K562 (cell line): ENCODE data around the gene TBC1D12.

ENCODE experiments used
- BMI1 ChIP-seq: fragments of 150-350 bp; IDR thresholded peaks from 2 replicates; pipeline ENCODE4 v1.6.1; 2014; ENCODE audit warnings: low read length
- CHD2 ChIP-seq: IDR thresholded peaks from 2 replicates; pipeline ENCODE4 v1.6.1; 2011; ENCODE audit warnings: low read depth, low read length
- ETV6 ChIP-seq, 3 experiments: fragments of 150-350 bp in 1 of 3; sonication (generic) in 1 of 3; formaldehyde crosslinking in 1 of 3; IDR thresholded peaks; 2 replicates each; pipeline versions ENCODE4 v1.6.1 to v1.8.0; 2014 to 2022; ENCODE audit warnings: borderline replicate concordance in 2 of 3, low read depth in 2 of 3, antibody characterized with exemption in 1 of 3, low read length in 1 of 3, mild to moderate bottlenecking in 1 of 3, missing genetic modification reagents in 1 of 3
- MXI1 ChIP-seq: IDR thresholded peaks from 2 replicates; pipeline ENCODE4 v1.6.1; 2011; ENCODE audit warnings: low read depth, mild to moderate bottlenecking, improper control_type of control experiment, low read length
- POLR2A ChIP-seq: fragments of 450-650 bp; conservative IDR thresholded peaks from 2 replicates; pipeline ENCODE4 v1.6.1; 2016
- PTBP1 ChIP-seq: fragments of 200-400 bp; formaldehyde crosslinking; IDR thresholded peaks from 2 replicates; pipeline ENCODE4 v1.6.1; 2017; ENCODE audit warnings: low read depth, low read length
- TARDBP ChIP-seq: fragments of 450-650 bp; IDR thresholded peaks from 2 replicates; pipeline ENCODE4 v1.6.1; 2016
- TCF7 ChIP-seq: sonication (generic); IDR thresholded peaks from 2 replicates; pipeline ENCODE4 v1.6.1; 2016; ENCODE audit warnings: antibody characterized with exemption, borderline replicate concordance
- TEAD4 ChIP-seq, 2 experiments: sonication (generic) in 1 of 2; formaldehyde crosslinking in 1 of 2; IDR thresholded peaks; 2 replicates each; pipeline versions ENCODE4 v1.6.1 to v1.8.0; 2012 to 2022; ENCODE audit warnings: borderline replicate concordance in 1 of 2, inconsistent platforms in 1 of 2, low read length in 1 of 2, mild to moderate bottlenecking in 1 of 2, missing genetic modification reagents in 1 of 2
- TRIM28 ChIP-seq: fragments of 450-650 bp; IDR thresholded peaks from 2 replicates; pipeline ENCODE4 v1.6.1; 2017
- TF ChIP-seq, protein P1 (sequence below): sonication (generic); formaldehyde crosslinking; IDR thresholded peaks from 2 replicates; pipeline ENCODE4 v1.9.0; 2022; ENCODE audit warnings: mild to moderate bottlenecking, missing genetic modification reagents

DNA sequence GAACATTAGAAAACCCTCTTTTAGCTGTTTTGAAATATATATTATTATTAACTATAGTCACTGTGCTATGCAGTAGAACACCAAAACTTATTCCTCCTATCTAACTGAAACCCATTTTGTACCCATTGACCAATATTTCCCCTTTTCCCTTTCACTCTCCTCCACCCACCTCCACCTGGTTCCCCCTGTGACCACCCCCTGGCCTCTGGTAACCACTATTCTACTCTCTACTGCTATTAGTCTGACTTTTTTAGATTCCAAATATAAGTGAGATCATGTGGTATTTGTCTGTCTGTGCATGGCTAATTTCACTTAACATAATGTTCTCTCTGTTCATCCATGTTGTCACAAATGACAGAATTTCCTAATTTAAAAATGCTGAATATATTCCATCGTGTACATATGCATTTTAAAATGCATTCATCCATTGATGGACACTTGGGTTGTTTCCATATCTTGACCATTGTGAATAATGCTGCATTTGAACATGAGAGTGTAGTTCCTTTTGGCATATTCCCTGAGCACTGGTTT is 18.7 kb downstream of the TBC1D12 start:
- no peak for TF ChIP-seq TEAD4 (IDR thresholded peaks at IDR 0.05; ENCODE audit: low read length)
- TF ChIP-seq TEAD4 (CRISPR knock-in tag; IDR thresholded peaks at IDR 0.05; ENCODE audit: borderline replicate concordance), result no peak
- no peak for TF ChIP-seq POLR2A
- no peak for TF ChIP-seq CHD2
- TF ChIP-seq, protein P1, sequence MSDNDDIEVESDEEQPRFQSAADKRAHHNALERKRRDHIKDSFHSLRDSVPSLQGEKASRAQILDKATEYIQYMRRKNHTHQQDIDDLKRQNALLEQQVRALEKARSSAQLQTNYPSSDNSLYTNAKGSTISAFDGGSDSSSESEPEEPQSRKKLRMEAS (CRISPR knock-in tag), result no peak
- no peak for TF ChIP-seq MXI1
- TF ChIP-seq BMI1, result no peak
- no peak for TF ChIP-seq PTBP1
- TF ChIP-seq TCF7, result no peak
- no peak for TF ChIP-seq ETV6 (IDR thresholded peaks at IDR 0.05; ENCODE audit: borderline replicate concordance in 1 of 2, low read depth in 2 of 2, low read length in 1 of 2)
- TF ChIP-seq ETV6 (CRISPR knock-in tag; IDR thresholded peaks at IDR 0.05; ENCODE audit: borderline replicate concordance), result no peak
- TF ChIP-seq TRIM28, result no peak
- no peak for TF ChIP-seq TARDBP
